Measurements from ENCODE around the gene SLC16A12. TPM values are rescaled to one million over a fixed set of nuclear protein-coding genes. Genes with fewer than 3 reads are reported as not detected.

Gene SLC16A12
- total and polyA plus RNA-seq, 10 of the 15 experiments (the other 5 are each of a cell fraction or from before 2014, with no cell fraction given) = not detected

- no peak for TF ChIP-seq REST (IDR thresholded peaks at IDR 0.05; ENCODE audit: low read depth, low read length)
- TF ChIP-seq, protein P1, sequence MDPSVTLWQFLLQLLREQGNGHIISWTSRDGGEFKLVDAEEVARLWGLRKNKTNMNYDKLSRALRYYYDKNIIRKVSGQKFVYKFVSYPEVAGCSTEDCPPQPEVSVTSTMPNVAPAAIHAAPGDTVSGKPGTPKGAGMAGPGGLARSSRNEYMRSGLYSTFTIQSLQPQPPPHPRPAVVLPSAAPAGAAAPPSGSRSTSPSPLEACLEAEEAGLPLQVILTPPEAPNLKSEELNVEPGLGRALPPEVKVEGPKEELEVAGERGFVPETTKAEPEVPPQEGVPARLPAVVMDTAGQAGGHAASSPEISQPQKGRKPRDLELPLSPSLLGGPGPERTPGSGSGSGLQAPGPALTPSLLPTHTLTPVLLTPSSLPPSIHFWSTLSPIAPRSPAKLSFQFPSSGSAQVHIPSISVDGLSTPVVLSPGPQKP (IDR thresholded peaks at IDR 0.05; ENCODE audit: low read depth, low read length) = no peak
- 0 out of 2 replicates have a peak, but pooled peaks have one; percentile 45 for TF ChIP-seq TBL1XR1 (IDR thresholded peaks at IDR 0.05; ENCODE audit: low read depth, low read length)
- TF ChIP-seq, protein P2, sequence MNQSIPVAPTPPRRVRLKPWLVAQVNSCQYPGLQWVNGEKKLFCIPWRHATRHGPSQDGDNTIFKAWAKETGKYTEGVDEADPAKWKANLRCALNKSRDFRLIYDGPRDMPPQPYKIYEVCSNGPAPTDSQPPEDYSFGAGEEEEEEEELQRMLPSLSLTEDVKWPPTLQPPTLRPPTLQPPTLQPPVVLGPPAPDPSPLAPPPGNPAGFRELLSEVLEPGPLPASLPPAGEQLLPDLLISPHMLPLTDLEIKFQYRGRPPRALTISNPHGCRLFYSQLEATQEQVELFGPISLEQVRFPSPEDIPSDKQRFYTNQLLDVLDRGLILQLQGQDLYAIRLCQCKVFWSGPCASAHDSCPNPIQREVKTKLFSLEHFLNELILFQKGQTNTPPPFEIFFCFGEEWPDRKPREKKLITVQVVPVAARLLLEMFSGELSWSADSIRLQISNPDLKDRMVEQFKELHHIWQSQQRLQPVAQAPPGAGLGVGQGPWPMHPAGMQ (IDR thresholded peaks at IDR 0.05; ENCODE audit: borderline replicate concordance) = no peak
- TF ChIP-seq BHLHE40 (IDR thresholded peaks at IDR 0.05; ENCODE audit: borderline replicate concordance in 1 of 2, low read depth in 2 of 2, low read length in 1 of 2) = no peak
- TF ChIP-seq HDGF (IDR thresholded peaks at IDR 0.05) = no peak
- TF ChIP-seq CUX1 (IDR thresholded peaks at IDR 0.05; ENCODE audit: insufficient replicate concordance, low read depth, low read length) = no peak
- TF ChIP-seq NRF1 (conservative IDR thresholded peaks at IDR 0.05; ENCODE audit: low read depth, low read length) = no peak
- peak; percentile 82 for TF ChIP-seq MEF2A (IDR thresholded peaks at IDR 0.05; ENCODE audit: insufficient read depth, low read depth, low read length)
- peak; percentile 46; the same call in 1 of the 2 replicates for TF ChIP-seq NFYB (IDR thresholded peaks at IDR 0.05; ENCODE audit: insufficient read depth, low read depth, low read length)
- no peak for TF ChIP-seq SMARCA5 (IDR thresholded peaks at IDR 0.05)
- TF ChIP-seq SRF (IDR thresholded peaks at IDR 0.05; ENCODE audit: low read depth in 2 of 2, low read length in 2 of 2) = no peak
- TF ChIP-seq TCF3 (IDR thresholded peaks at IDR 0.05; ENCODE audit: borderline replicate concordance, insufficient read depth, low read depth, low read length) = no peak
- no peak for TF ChIP-seq RAD51 (IDR thresholded peaks at IDR 0.05)
- TF ChIP-seq MYB (IDR thresholded peaks at IDR 0.05; ENCODE audit: borderline replicate concordance, low read depth, low read length) = no peak
- 0 out of 2 replicates have a peak, but pooled peaks have one; percentile 7 for TF ChIP-seq GABPA (IDR thresholded peaks at IDR 0.05; ENCODE audit: low read depth)
- no peak for TF ChIP-seq ZBED1 (IDR thresholded peaks at IDR 0.05; ENCODE audit: borderline replicate concordance)
Measured at GRCh38 chr10:89391907-89392756, 143.3 kb downstream of the SLC16A12 start, which contains the start of gene IFIT1 (continued).
